Mucosa of rectum (tissue), 2 donors: ENCODE data around the gene RFESD.
A peak's percentile ranks its signal among the peaks of the same experiment; 100 is the strongest.

Experiments used
- H3K27ac ChIP-seq, 2 donors: one replicate each; pipeline ENCODE4 v1.7.0; 2013; ENCODE audit warnings: inconsistent platforms in 2 of 2, low read depth in 2 of 2, low read length in 2 of 2
- H3K27me3 ChIP-seq, 2 donors: one replicate each; pipeline ENCODE4 v1.7.0; 2013; ENCODE audit warnings: low read length in 2 of 2; ENCODE audit not compliant: control insufficient read depth in 2 of 2, insufficient read depth in 2 of 2
- H3K36me3 ChIP-seq, 2 donors: one replicate each; pipeline ENCODE4 v1.7.0; 2013; ENCODE audit warnings: low read length in 2 of 2; ENCODE audit not compliant: control insufficient read depth in 2 of 2, insufficient read depth in 2 of 2
- H3K4me1 ChIP-seq, 2 donors: one replicate each; pipeline ENCODE4 v1.7.0; 2013; ENCODE audit warnings: low read length in 2 of 2, mild to moderate bottlenecking in 1 of 2; ENCODE audit not compliant: control insufficient read depth in 2 of 2, insufficient read depth in 2 of 2
- H3K4me3 ChIP-seq, 2 donors: one replicate each; pipeline ENCODE4 v1.7.0; 2013; ENCODE audit warnings: low read length in 2 of 2
- H3K9ac ChIP-seq, 2 donors: one replicate each; pipeline ENCODE4 v1.7.0; 2013; ENCODE audit warnings: low read length in 2 of 2, low read depth in 1 of 2, mild to moderate bottlenecking in 1 of 2
- H3K9me3 ChIP-seq, 2 donors: one replicate each; pipeline ENCODE4 v1.7.0; 2013; ENCODE audit warnings: low read length in 2 of 2; ENCODE audit not compliant: control insufficient read depth in 2 of 2
- donor health status: healthy.
- donor health status: Normal muscosa, but diverticular disease.

Gene RFESD

GRCh38 chr5:95646569-95647431 is at the start of gene RFESD:
Gene RFESD, plus strand, starts transcription at chr5:95646777. Its CDS starts 5,495 bp downstream, at chr5:95652272.
- peak within 1 kb of the TSS; percentile 70 to 85 for H3K4me3 ChIP-seq
- peak within 1 kb of the TSS; percentile 94 to 95 for H3K27ac ChIP-seq
- H3K9ac ChIP-seq = peak within 1 kb of the TSS; percentile 78 to 88
- no peaks in the 10 kb centered on the region for H3K36me3 ChIP-seq
- H3K9me3 ChIP-seq = no peaks in the 10 kb centered on the region
- no peaks in the 10 kb centered on the region for H3K27me3 ChIP-seq
- peaks cover 12 to 13% of the 10 kb centered on the region in 2 donors for H3K4me1 ChIP-seq

GRCh38 chr5:95599252-95599651 is 47.3 kb upstream of the RFESD start:
- Histone ChIP-seq H3K4me1 (no peaks in the 10 kb centered on the region), H3K9me3 (no peaks in the 10 kb centered on the region), H3K27me3 (no peaks in the 10 kb centered on the region), H3K27ac (no peak overlapping the region), H3K36me3 (peaks cover 0 to 2% of the 10 kb centered on the region in 2 donors), H3K4me3 (no peak overlapping the region), H3K9ac (no peak overlapping the region)

- Histone ChIP-seq H3K9me3 (no peaks in the 10 kb centered on the region), H3K27ac (no peak overlapping the region), H3K36me3 (peaks cover 0 to 2% of the 10 kb centered on the region in 2 donors), H3K4me3 (no peak overlapping the region), H3K27me3 (no peaks in the 10 kb centered on the region), H3K9ac (no peak overlapping the region), H3K4me1 (no peaks in the 10 kb centered on the region)
Observed at GRCh38 chr5:95600557-95600956, 46.0 kb upstream of the RFESD start.

GRCh38 chr5:95605786-95606185 is 40.8 kb upstream of the RFESD start:
- Histone ChIP-seq H3K4me3 (no peak overlapping the region), H3K9me3 (no peaks in the 10 kb centered on the region), H3K27me3 (no peaks in the 10 kb centered on the region), H3K27ac (no peak overlapping the region), H3K9ac (no peak overlapping the region), H3K36me3 (peaks cover 0 to 2% of the 10 kb centered on the region in 2 donors), H3K4me1 (no peaks in the 10 kb centered on the region)

- H3K4me3 ChIP-seq = no peak overlapping the region
- H3K9ac ChIP-seq = no peak overlapping the region
- peaks cover 0 to 2% of the 10 kb centered on the region in 2 donors for H3K36me3 ChIP-seq
- no peaks in the 10 kb centered on the region for H3K4me1 ChIP-seq
- H3K9me3 ChIP-seq = no peaks in the 10 kb centered on the region
- H3K27ac ChIP-seq = no peak overlapping the region
- H3K27me3 ChIP-seq = no peaks in the 10 kb centered on the region
Observed at GRCh38 chr5:95606419-95606818, 40.2 kb upstream of the RFESD start.

GRCh38 chr5:95609711-95610110 is 36.9 kb upstream of the RFESD start:
- no peaks in the 10 kb centered on the region for H3K9me3 ChIP-seq
- no peaks in the 10 kb centered on the region for H3K27me3 ChIP-seq
- no peaks in the 10 kb centered on the region for H3K36me3 ChIP-seq
- H3K4me1 ChIP-seq = no peaks in the 10 kb centered on the region
- H3K27ac ChIP-seq = no peak overlapping the region
- no peak overlapping the region for H3K4me3 ChIP-seq
- no peak overlapping the region for H3K9ac ChIP-seq

GRCh38 chr5:95610546-95610945 is 36.0 kb upstream of the RFESD start:
- Histone ChIP-seq H3K9me3 (no peaks in the 10 kb centered on the region), H3K9ac (no peak overlapping the region), H3K4me1 (no peaks in the 10 kb centered on the region), H3K27ac (no peak overlapping the region), H3K27me3 (no peaks in the 10 kb centered on the region), H3K4me3 (no peak overlapping the region), H3K36me3 (no peaks in the 10 kb centered on the region)

- Histone ChIP-seq H3K4me3 (no peak overlapping the region), H3K9me3 (no peaks in the 10 kb centered on the region), H3K27me3 (no peaks in the 10 kb centered on the region), H3K27ac (no peak overlapping the region), H3K36me3 (no peaks in the 10 kb centered on the region), H3K4me1 (no peaks in the 10 kb centered on the region), H3K9ac (no peak overlapping the region)
Observed at GRCh38 chr5:95611396-95611795, 35.2 kb upstream of the RFESD start.

GRCh38 chr5:95613514-95613913 is 33.1 kb upstream of the RFESD start:
- no peak overlapping the region for H3K27ac ChIP-seq
- no peaks in the 10 kb centered on the region for H3K36me3 ChIP-seq
- H3K9me3 ChIP-seq = no peaks in the 10 kb centered on the region
- H3K4me3 ChIP-seq = no peak overlapping the region
- H3K9ac ChIP-seq = no peak overlapping the region
- H3K4me1 ChIP-seq = no peaks in the 10 kb centered on the region
- H3K27me3 ChIP-seq = no peaks in the 10 kb centered on the region

GRCh38 chr5:95615164-95615467 is 31.5 kb upstream of the RFESD start:
- no peak overlapping the region for H3K27ac ChIP-seq
- H3K9ac ChIP-seq = no peak overlapping the region
- no peaks in the 10 kb centered on the region for H3K36me3 ChIP-seq
- no peaks in the 10 kb centered on the region for H3K27me3 ChIP-seq
- H3K4me3 ChIP-seq = no peak overlapping the region
- peaks cover 2 to 9% of the 10 kb centered on the region in 2 donors for H3K4me1 ChIP-seq
- no peaks in the 10 kb centered on the region for H3K9me3 ChIP-seq
